ENCODE data around the gene DMGDH.

The DMGDH gene

DNA sequence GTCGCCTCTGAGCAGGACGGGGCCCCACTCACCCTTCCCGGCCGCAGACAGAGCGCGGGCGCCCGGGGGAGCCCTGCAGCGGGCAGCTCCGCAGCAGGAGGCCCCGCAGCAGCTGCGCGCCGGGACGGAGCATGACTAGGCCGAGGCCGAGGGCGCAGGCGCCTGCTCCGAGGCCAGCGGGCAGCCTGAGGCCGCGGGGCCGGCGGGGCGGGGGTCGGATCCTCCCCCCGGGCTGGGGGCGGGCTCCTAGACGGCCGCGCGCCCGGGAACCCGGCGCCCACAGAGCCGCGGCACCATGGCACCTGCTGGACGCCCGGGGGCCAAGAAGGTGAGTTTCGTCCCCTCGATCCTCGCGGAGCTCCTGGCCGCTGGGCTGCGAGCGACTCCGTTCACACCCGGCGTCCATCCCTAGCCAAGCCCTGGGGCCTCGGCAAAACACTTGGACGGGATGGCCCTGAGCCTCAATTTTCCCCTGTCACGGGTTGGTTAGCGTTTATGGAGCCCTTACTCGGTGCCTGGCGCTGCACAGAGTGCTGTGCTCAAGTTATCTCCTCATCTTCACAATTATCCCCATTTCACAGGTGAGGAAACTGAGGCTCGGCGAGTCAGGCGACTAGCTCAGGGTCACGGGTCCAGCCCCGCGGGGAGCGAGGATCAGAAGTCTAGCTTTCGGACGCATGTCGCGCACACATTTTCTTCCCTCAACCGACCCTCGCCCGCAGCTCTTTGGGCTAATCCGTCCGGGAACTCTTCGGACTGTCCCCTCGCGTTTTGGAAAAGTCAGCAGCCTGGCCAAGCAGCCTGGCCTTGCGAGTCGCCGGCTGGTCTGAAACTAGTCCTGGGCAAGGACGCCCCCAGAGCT, at the start of gene DMGDH, which contains the start of gene BHMT2:
Gene DMGDH (minus strand): TSS at position 187 of the 862 bp plus-strand sequence. CDS start 54 bp downstream, at position 133.
Gene BHMT2 (plus strand): TSS at position 280 of the 862 bp plus-strand sequence. CDS start 16 bp downstream, at position 296.
- DNase-seq = no peak

GRCh38 chr5:79112703-79113058, 43.2 kb upstream of the DMGDH start:
- no peak for DNase-seq

- no peak for DNase-seq
Measured at GRCh38 chr5:79111960-79112702, 42.7 kb upstream of the DMGDH start.

GRCh38 chr5:79111387-79111959, 42.0 kb upstream of the DMGDH start, which contains the start of gene BHMT:
TSS of gene BHMT (plus strand) at chr5:79111809. CDS start at chr5:79111886, 77 bp downstream.
- no peak for DNase-seq

DNA sequence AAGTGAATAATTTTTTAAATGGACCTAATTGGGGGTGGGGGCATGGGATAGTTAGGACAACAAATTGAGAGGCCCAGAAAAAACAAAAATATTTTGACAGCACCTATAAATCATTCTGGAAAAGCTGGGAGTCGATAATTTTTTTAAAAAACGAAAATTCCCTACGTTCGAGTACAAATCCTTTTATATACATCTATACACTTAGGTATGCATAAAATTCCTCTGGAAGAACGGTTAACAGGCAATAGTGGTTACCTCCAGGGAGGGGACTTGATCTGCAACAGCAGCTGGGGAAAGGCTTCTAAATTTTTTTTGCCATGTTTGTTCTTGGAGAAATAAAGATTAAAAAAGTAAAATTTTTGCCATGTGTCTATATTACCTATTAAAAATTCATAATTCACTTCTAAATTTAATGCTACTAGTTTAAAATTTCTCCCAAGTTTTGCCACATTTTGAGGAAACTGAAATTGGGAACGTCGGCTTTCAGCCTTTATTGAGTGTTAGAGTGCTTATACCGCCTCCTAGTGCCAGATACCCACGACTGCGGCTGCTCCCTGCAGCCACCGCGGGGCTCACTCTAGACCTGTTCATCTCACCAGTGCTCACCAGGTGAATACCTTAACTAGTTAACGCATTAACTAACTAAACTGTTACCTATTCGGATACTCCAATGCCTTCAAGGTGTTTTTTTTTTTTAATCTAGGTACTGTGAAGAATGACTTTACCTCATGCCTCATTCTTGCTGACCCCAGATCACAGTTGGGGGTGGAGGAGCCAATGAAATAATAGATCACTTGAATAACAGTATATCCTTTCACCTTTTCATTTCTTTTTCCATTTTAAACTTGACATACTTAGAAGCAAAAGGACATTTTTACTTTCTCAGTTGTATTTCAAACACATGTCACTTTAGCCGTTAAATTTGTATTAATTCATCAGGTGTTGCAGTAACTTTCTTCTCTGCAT, 40.3 kb upstream of the DMGDH start:
- DNase-seq = peak; percentile 8 to 22

DNA sequence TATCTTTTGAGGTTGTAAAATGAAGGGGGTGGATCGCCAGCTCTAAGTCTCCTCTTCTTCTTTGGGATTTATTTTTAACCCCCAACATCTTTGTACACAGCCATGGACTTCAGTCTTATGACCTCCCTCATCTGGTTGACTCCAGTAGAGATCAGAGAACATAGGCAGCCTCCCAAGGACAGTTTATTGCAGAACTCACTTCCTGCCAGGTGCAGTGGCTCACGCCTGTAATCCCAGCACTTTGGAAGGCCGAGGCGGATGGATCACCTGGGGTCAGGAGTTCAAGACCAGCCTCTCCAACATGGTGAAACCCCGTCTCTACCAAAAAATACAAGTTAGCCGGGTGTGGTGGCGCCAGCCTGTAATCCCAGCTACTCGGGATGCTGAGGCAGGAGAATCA, 39.3 kb upstream of the DMGDH start:
- DNase-seq = no peak

GRCh38 chr5:79108086-79108485, 38.6 kb upstream of the DMGDH start:
- DNase-seq = no peak

- no peak for DNase-seq
Measured at GRCh38 chr5:79107020-79107796, 37.7 kb upstream of the DMGDH start.

DNA sequence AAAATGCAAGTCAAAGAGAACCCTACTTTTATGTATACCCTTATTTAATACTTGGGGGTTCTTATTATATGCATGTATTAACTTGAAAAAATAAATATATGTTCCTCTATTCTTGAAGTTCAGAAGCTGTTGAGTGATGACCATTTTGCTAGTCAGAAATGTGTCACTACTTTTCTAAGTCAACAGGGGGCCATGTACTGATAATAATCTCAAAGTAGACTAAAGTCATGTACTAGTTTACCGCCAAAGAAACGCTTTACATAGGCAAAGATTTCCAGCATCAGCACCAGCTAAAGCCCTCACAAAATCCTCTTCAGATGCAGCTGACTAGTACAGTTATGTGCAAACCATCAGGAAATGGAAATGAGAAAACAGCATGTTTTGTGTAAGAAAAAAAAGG, 36.4 kb upstream of the DMGDH start:
- DNase-seq = no peak

DNA sequence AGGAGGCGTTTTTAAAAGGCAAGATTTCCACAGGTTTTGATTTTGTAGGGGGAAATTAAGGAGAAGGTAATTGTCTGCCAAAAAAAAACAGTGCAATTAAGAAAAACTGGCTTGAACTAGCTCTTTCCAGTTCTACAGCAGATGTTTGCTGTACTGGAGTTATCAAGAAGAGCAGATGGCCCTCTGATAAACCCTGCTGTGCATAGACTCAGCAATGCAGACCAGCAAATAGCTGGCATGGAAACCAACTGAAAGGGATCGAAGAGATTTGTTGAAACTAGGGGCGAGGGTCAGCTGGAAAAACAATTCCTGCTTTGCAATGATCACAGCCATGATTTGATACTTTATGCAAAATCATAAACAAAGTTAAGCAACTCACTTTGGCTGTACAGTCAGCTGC, 24.3 kb upstream of the DMGDH start:
- no peak for DNase-seq

DNA sequence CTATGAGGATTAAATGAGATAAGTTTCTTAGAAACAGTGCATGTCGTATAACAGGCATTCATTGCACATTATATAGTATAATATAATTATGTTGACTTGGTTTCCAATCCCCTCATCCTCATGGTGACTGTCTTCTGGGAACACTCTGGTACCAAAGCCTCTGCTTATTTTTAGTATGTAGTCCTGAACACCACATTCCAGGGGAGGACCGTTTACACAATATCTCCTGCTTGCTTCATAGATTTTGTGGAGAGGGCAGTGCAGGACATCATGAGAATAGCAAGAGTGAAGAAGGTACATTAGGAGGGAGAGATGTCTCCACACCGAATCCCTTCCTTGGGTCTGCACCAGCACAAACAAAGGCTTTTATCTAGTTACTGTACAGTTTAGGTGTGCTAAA, 21.6 kb upstream of the DMGDH start:
- no peak for DNase-seq

- DNase-seq = no peak
Measured at GRCh38 chr5:79088507-79088906, 19.0 kb upstream of the DMGDH start.

DNA sequence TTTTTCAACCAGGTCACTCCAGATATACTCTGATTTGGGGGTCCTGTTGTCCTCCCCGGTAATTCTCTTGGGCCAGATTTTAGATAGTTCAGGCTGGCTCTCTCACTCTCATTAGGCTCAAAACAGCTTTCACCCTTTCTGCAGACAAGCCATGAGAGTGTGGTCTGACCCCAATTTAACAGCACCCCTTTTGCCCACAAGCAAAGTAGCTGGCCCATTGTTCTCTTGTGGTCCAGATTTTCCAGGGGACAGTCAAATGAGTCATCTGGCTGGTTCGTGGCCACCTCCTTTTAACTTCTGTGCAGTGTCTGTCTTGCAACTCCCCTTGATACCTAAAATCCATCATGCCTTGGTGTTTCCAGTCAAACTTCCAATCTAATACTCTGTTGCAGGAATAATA, 16.6 kb upstream of the DMGDH start:
- DNase-seq = no peak

- no peak for DNase-seq
Measured at GRCh38 chr5:79081779-79082178, 12.3 kb upstream of the DMGDH start.

DNA sequence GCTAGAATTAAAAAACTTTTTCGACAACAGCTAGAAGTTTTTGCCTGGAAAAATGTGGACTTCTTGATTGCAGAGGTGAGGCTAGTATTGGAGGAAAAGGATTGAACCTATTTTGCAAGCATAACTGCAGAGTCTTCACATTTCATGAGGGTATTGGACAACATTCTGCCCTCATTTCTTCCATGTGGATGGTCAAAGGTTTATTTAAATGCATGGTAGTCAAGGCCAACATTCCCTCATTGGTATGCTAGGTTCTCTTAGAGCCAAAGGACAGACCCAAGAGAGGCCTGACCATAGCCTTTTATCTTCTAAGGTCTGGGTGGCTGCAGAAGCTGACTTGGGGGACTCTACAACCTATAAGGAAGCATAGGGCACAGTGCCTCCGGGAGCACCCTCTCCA, 11.3 kb upstream of the DMGDH start:
- no peak for DNase-seq

DNA sequence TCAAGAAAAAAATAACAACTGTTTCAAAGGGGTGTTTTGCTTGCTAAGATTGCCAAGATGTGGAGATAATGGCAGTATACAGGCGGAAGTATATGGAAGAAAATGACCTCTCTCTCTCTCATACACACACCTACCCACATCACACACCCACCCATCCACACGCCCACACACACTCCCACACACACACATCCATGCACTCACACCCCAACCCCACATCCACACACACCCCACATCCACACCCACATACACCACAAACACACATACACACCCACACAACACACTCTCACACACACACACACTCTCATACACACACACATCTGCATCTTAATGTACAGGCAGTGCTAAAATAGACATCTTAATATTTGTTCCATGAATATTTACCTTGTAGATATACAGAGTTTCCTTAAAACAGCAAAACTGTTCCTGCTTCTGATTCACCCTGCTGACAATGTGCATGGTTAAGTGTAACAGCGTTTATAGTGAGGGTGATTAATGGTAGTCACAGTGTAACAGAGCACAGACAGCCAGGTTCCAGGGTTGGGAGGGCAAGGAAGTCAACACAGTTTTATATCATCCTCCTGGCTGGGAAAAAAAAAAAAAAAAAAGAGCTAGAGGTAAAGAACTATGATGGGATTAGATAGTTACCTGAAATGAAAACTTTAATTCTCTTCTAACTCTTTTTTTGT, 8.3 kb upstream of the DMGDH start:
- DNase-seq = no peak

DNA sequence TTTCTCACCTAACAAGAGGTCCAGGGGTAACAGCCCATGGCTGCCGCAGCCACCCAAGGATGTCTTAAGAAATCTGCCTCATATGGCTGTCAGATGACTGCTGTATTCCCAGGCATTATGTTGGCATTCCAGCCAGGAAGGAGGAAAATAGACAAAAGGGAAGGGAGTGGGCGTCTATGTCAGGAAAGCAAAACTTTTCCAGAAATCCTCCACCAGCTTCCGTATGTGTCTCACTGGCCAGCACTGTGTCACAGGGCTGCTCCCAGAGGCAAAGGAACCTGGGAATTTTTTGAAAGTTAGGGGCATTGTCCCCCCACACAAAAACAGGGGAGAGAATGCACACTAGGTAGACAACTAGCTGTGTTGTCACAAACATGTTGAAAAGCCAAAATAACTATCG, 7.3 kb upstream of the DMGDH start:
- DNase-seq = no peak

DNA sequence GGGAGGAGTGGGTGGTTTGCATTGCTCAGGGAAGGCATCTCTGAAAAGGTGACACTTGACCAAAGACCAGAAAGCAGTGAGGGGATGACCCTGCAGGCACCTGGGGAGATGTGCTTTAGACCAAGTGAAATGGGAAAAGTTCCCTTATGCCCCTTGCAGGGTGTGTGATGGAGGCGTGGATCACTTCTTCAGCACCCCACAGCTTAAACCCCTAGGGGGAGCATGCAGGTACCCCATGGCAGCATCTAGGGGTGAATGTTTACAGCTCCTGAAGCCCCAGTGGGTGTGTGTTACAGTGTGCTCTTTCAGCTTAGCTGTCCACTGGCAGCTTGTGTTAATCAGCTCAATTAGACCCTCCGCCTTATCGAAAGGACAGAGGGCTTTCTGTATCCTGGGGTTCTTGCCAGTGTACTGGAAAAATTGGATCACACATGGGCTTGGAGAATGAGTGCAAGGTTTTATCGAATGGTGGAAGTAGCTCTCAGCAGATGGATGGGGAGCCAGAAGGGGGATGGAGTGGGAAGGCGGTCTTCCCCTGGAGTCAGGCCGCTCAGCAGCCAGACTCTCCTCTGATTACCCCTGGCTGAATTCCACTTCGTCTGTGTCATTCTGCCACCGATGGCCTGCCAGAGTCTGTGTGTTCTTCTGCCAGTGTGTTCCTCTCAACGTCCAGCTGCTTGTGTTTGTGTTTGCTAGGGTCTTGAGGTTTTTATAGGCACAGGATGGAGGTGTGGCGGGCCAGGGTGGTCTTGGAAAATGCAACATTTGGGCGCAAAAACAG, 6.4 kb upstream of the DMGDH start:
- no peak for DNase-seq

- no peak for DNase-seq
Measured at GRCh38 chr5:79074641-79075040, 5.2 kb upstream of the DMGDH start.

- no peak for DNase-seq
Measured at GRCh38 chr5:79070350-79070667, 835 bp upstream of the DMGDH start.
